Nephron progenitor cell (in vitro differentiated cells): ENCODE results near the gene CD44.

ENCODE experiments used
- DNase-seq: peaks from one replicate; pipeline ENCODE4 v3.0.0; 2021
- H3K27ac Mint-ChIP-seq: 2 replicates; pipeline ENCODE4 v1.8.0; 2021; ENCODE audit warnings: mild to moderate bottlenecking, moderate library complexity, mixed read lengths
- H3K27me3 Mint-ChIP-seq: 2 replicates; pipeline ENCODE4 v1.8.0; 2021; ENCODE audit warnings: mild to moderate bottlenecking, low read depth, mixed read lengths; ENCODE audit not compliant: poor library complexity
- H3K36me3 Mint-ChIP-seq: 2 replicates; pipeline ENCODE4 v1.8.0; 2021; ENCODE audit warnings: low read depth, mixed read lengths
- H3K4me1 Mint-ChIP-seq: 2 replicates; pipeline ENCODE4 v1.8.0; 2021; ENCODE audit warnings: mixed read lengths
- H3K4me3 Mint-ChIP-seq: 2 replicates; pipeline ENCODE4 v1.8.0; 2021; ENCODE audit warnings: mild to moderate bottlenecking, moderate library complexity, mixed read lengths
- H3K9me3 Mint-ChIP-seq: 2 replicates; pipeline ENCODE4 v1.8.0; 2021; ENCODE audit warnings: mild to moderate bottlenecking, moderate library complexity, mixed read lengths
- TF ChIP-seq, protein P1 (sequence below): fragments of 200-600 bp; sonication (generic); IDR thresholded peaks from 2 replicates; pipeline ENCODE4 v1.5.0; 2021; ENCODE audit warnings: antibody characterized with exemption

CD44 gene

DNA sequence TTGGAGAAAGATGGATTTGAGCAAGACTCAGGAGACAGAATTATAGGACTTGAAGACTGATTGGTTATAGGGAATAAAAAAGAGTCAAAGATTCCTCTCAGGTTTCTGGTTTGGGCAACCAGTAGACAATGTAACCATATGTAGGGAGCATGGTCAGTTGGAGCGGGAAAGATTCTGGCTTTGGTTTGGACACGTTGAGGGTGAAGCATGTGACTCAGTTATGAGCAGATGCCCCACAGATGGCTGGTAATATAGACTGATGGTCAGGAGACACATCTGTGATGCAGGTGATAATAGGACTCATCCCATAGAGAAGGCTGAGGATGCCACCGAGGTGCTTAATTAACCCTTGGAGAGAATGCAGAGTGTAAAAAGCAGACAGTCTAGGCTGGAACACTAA lies 132.1 kb downstream of the CD44 start:
- no peak for DNase-seq
- H3K4me1 Mint-ChIP-seq: peaks cover 12% of the 10 kb centered on the region
- H3K36me3 Mint-ChIP-seq: no peaks in the 10 kb centered on the region

GRCh38 chr11:35272391-35272902 lies 133.5 kb downstream of the CD44 start:
- Mint-ChIP-seq H3K36me3 (no peaks in the 10 kb centered on the region), H3K4me3 (no peak overlapping the region), H3K27ac (no peak overlapping the region), H3K27me3 (no peaks in the 10 kb centered on the region), H3K9me3 (no peaks in the 10 kb centered on the region), H3K4me1 (peaks cover 12% of the 10 kb centered on the region)
- no peak for DNase-seq
- TF ChIP-seq, protein P1, sequence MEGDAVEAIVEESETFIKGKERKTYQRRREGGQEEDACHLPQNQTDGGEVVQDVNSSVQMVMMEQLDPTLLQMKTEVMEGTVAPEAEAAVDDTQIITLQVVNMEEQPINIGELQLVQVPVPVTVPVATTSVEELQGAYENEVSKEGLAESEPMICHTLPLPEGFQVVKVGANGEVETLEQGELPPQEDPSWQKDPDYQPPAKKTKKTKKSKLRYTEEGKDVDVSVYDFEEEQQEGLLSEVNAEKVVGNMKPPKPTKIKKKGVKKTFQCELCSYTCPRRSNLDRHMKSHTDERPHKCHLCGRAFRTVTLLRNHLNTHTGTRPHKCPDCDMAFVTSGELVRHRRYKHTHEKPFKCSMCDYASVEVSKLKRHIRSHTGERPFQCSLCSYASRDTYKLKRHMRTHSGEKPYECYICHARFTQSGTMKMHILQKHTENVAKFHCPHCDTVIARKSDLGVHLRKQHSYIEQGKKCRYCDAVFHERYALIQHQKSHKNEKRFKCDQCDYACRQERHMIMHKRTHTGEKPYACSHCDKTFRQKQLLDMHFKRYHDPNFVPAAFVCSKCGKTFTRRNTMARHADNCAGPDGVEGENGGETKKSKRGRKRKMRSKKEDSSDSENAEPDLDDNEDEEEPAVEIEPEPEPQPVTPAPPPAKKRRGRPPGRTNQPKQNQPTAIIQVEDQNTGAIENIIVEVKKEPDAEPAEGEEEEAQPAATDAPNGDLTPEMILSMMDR: no peak

More for the DNA sequence above, 132.1 kb downstream of the CD44 start:
- TF ChIP-seq, protein P1: no peak
- Mint-ChIP-seq H3K27ac (no peak overlapping the region), H3K4me3 (no peak overlapping the region), H3K27me3 (no peaks in the 10 kb centered on the region), H3K9me3 (no peaks in the 10 kb centered on the region)

- DNase-seq: no peak
- H3K9me3 Mint-ChIP-seq: no peaks in the 10 kb centered on the region
- TF ChIP-seq, protein P1: no peak
- peaks cover 12% of the 10 kb centered on the region for H3K4me1 Mint-ChIP-seq
- H3K4me3 Mint-ChIP-seq: no peak overlapping the region
- no peaks in the 10 kb centered on the region for H3K27me3 Mint-ChIP-seq
- H3K36me3 Mint-ChIP-seq: no peaks in the 10 kb centered on the region
- H3K27ac Mint-ChIP-seq: no peak overlapping the region
Measured at GRCh38 chr11:35274909-35275785, 136.2 kb downstream of the CD44 start.

- Mint-ChIP-seq H3K4me3 (no peak overlapping the region), H3K9me3 (no peaks in the 10 kb centered on the region), H3K27me3 (no peaks in the 10 kb centered on the region), H3K27ac (no peak overlapping the region), H3K4me1 (peaks cover 12% of the 10 kb centered on the region), H3K36me3 (no peaks in the 10 kb centered on the region)
- TF ChIP-seq, protein P1: no peak
- no peak for DNase-seq
Measured at GRCh38 chr11:35275786-35276170, 136.8 kb downstream of the CD44 start.

DNA sequence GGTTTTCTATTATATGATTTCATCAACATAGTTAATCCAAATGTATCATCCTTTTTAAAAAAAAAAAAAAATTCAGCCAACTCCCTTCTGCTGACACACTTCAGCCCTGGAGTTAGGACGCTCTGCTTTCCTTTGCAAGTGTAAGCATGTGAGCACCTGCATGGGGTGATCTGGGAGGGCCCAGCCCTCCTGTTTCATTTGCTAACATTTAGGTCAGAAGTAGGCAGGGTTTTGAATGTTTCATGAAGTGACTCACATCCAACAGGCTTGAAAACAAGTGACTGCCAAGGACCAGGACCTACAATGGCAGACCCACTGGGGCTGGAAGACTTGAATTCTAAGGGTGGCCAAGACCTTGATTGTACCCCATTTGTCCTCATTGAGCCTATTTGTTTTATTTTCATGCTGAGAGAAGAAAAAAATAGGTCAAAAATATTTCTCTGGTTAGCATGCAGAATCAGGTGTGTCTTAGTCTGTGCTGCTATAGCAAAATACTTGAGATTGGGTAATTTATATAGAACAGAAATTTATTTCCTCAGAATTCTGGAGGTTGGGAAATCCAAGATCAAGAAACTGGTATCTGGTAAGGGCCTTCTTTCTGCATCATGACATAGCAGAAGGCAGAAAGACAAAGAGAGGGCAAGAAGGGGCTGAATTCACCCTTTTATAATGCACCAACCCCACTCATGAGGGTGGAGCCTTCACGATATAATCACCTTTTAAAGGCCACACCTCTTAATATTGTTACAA lies 137.6 kb downstream of the CD44 start:
- no peaks in the 10 kb centered on the region for H3K9me3 Mint-ChIP-seq
- no peak for DNase-seq

More for the DNA sequence above, 137.6 kb downstream of the CD44 start:
- TF ChIP-seq, protein P1: no peak
- Mint-ChIP-seq H3K27ac (no peak overlapping the region), H3K4me1 (peaks cover 12% of the 10 kb centered on the region), H3K27me3 (no peaks in the 10 kb centered on the region), H3K4me3 (no peak overlapping the region), H3K36me3 (no peaks in the 10 kb centered on the region)
